ENCODE data around the gene CFAP221.

Gene CFAP221

DNA sequence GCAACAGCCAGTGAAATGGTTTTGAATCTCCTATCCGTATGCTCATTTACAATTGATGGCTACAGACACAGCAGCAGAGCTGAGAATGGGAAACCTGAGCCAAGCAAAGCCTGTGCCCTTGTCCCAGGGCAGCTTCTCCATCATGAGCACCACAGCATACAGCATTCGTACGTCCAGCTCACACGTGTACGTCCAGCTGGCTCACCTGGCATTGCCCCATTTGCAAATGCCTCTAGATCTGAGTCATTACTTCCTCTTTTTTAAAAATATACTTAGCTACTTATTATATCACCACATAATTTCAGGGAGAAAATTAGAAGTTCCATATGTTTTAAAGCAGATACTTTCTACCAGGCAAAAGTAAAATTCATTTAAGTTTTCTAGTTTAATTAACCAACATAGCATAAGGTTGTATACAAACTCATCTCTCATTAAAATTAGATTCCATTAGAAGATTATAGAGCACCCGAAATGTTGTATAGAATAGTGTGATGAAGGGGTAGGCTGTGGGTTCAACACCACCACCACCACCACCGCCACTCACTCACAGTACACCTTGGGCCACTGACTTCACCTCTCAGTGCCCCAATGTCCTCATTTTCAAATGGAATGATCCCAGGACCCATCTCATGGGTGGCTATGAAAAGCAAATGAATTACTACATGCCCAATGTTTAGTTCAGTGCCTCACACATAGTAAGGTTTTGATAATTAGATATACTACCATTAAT is 103.4 kb downstream of the CFAP221 start:
- H3K4me1 Mint-ChIP-seq = peaks cover 4% of the 10 kb centered on the region
- DNase-seq = no peak
- H3K9me3 Mint-ChIP-seq = peaks cover 16% of the 10 kb centered on the region
- H3K27me3 Mint-ChIP-seq (ENCODE audit: low read depth, poor library complexity) = peaks cover 2% of the 10 kb centered on the region
- no peak overlapping the region for H3K27ac Mint-ChIP-seq
- no peak overlapping the region for H3K4me3 Mint-ChIP-seq
- no peak for TF ChIP-seq CTCF (IDR thresholded peaks at IDR 0.05)
- H3K36me3 Mint-ChIP-seq (ENCODE audit: low read depth) = no peaks in the 10 kb centered on the region

DNA sequence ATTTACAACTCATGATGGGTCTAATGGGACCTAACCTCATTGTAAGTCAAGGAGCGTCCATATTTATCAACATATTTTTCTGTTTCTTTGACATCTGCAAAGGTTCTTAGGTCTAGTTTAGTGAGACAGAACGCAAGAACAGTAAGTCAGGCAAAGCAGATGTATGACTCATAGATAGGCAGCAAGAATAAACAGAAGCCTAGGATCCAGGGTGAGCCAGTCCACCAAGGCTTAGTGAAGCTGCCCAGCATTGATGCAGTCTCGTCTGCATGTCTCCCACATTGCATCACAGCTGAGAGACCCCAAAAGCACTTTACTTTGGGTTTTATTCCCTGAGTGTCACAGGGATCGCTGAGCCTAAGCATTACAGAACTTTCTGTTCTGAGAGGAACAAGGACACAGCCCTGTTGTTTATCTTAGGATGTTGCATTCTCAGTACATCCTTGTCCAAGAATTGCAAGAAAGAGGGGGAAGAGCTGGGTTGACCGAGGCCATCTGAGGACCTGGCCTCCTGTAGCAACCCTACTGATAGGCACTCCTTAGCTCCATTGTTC is 105.2 kb downstream of the CFAP221 start:
- no peak overlapping the region for H3K4me3 Mint-ChIP-seq
- H3K9me3 Mint-ChIP-seq = peaks cover 16% of the 10 kb centered on the region
- H3K27ac Mint-ChIP-seq = no peak overlapping the region
- H3K4me1 Mint-ChIP-seq = peaks cover 4% of the 10 kb centered on the region
- TF ChIP-seq CTCF (IDR thresholded peaks at IDR 0.05) = no peak
- DNase-seq = no peak
- peaks cover 2% of the 10 kb centered on the region for H3K27me3 Mint-ChIP-seq (ENCODE audit: low read depth, poor library complexity)
- no peaks in the 10 kb centered on the region for H3K36me3 Mint-ChIP-seq (ENCODE audit: low read depth)

DNA sequence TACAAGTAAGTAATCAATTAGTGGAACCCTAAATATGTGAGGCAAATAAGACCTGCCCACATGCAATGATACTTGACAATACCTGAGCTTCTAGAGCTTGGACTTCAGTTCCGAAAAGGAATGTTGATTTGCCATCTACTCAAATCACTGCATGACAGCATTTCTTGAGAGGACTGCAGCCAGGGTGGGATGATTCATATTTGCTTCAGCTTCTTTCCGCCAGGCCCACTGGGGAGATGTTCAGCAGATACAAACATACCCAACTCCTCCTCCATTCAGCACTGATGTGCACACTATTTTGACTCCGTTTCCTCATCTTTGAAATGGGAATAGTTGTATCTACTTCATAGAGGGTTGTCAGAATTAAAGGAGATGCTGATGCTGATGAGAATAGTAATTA is 106.0 kb downstream of the CFAP221 start:
- no peak for DNase-seq
- H3K4me1 Mint-ChIP-seq = peaks cover 9% of the 10 kb centered on the region
- H3K36me3 Mint-ChIP-seq (ENCODE audit: low read depth) = no peaks in the 10 kb centered on the region
- H3K4me3 Mint-ChIP-seq = no peak overlapping the region
- H3K27ac Mint-ChIP-seq = no peak overlapping the region
- TF ChIP-seq CTCF (IDR thresholded peaks at IDR 0.05) = no peak
- peaks cover 16% of the 10 kb centered on the region for H3K9me3 Mint-ChIP-seq
- H3K27me3 Mint-ChIP-seq (ENCODE audit: low read depth, poor library complexity) = peaks cover 2% of the 10 kb centered on the region

DNA sequence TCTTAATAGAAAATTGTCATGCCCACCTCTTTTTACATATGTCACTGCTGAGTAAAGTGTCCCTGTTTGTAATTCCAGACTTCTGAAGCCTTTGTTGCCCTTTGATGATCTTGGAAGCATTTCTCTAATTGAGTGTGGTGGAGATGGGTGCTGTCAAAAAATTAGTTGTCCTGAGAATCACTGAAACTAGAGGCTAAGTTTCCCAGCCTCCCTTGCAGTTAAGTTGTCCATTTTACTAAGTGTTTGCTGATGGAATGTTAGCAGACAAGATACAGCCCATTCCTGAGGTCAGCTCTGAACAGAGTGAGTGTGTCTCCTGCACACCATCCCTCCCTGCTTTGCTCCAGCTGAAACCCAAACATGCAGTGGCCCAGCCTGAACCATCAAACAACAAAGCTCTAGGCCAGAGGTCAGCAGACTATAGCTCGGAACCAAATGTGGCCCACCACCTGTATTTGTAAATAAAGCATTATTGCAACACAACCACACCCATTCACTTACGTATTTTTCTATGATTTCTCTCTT is 106.7 kb downstream of the CFAP221 start:
- no peak for DNase-seq
- TF ChIP-seq CTCF (IDR thresholded peaks at IDR 0.05) = no peak
- Mint-ChIP-seq H3K4me1 (peaks cover 14% of the 10 kb centered on the region), H3K27me3 (ENCODE audit: low read depth, poor library complexity) (peaks cover 6% of the 10 kb centered on the region), H3K27ac (no peak overlapping the region), H3K36me3 (ENCODE audit: low read depth) (no peaks in the 10 kb centered on the region), H3K9me3 (peaks cover 16% of the 10 kb centered on the region), H3K4me3 (no peak overlapping the region)

DNA sequence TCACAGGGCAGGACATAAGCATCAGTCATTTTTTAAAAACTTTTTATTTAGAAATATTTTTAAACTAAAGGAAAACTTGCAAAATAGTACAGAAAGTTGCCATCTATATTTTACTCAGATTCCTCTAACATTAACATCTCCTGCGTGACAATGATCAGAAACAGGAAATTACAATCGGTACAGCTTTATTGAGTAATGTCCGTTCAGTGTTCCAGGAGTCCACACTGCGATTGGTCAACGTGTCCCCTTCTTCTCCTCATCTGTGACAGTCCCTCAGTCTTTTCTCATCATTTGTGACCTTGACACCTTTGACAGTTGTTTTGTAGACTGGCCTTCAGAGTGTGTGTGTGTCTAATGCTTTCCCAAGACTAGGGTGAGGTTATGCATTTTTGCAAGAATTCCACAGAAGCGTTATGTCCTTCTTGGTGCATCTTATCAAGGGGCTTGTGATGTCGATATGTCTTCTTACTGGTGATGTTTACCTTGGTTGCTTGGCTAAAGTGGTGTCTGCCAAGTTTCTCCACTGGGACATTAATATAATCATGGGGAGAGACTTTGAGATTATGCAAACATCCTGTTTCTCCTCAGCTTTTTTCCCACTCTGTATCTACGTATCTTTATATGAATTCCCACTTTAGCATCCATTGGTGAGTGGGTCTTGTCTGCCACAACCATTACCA is 113.4 kb downstream of the CFAP221 start:
- Mint-ChIP-seq H3K27me3 (ENCODE audit: low read depth, poor library complexity) (peaks cover 12% of the 10 kb centered on the region), H3K9me3 (no peaks in the 10 kb centered on the region), H3K4me3 (no peak overlapping the region), H3K27ac (no peak overlapping the region), H3K4me1 (peaks cover 10% of the 10 kb centered on the region), H3K36me3 (ENCODE audit: low read depth) (no peaks in the 10 kb centered on the region)
- no peak for DNase-seq
- TF ChIP-seq CTCF (IDR thresholded peaks at IDR 0.05) = no peak
